GM12878 (cell line): Measurements from ENCODE around the gene SLC51A. TPM values are rescaled to one million over a fixed set of nuclear protein-coding genes. Genes with fewer than 3 reads are reported as not detected.
A peak's percentile ranks its signal among the peaks of the same experiment; 100 is the strongest.

Source experiments
- CBX5 ChIP-seq: sonication (generic); IDR thresholded peaks from 2 replicates; pipeline ENCODE4 v1.6.1; 2016; ENCODE audit warnings: low read depth, moderate library complexity, mild to moderate bottlenecking, inconsistent platforms
- CEBPZ ChIP-seq: fragments of 150-350 bp; IDR thresholded peaks from 2 replicates; pipeline ENCODE4 v1.6.1; 2016; ENCODE audit warnings: low read depth, low read length
- ESRRA ChIP-seq: IDR thresholded peaks from 2 replicates; pipeline ENCODE4 v1.6.1; 2012; ENCODE audit warnings: mild to moderate bottlenecking, low read length, improper control_type of control experiment
- FOS ChIP-seq: IDR thresholded peaks from 3 replicates; pipeline ENCODE4 v1.6.1; 2011; ENCODE audit warnings: borderline replicate concordance; ENCODE audit not compliant: insufficient read length; ENCODE audit errors: extremely low read depth
- IRF3 ChIP-seq: fragments of 450-650 bp; IDR thresholded peaks from 2 replicates; pipeline ENCODE4 v1.6.1; 2014; ENCODE audit warnings: mild to moderate bottlenecking
- PBX3 ChIP-seq: IDR thresholded peaks from 2 replicates; pipeline ENCODE4 v1.6.1; 2011; ENCODE audit warnings: mild to moderate bottlenecking, low read depth, low read length, moderate library complexity; ENCODE audit not compliant: insufficient replicate concordance
- PKNOX1 ChIP-seq: fragments of 450-650 bp; IDR thresholded peaks from 2 replicates; pipeline ENCODE4 v1.6.1; 2016; ENCODE audit warnings: mild to moderate bottlenecking
- POLR2AphosphoS5 ChIP-seq: IDR thresholded peaks from 2 replicates; pipeline ENCODE4 v1.6.1; 2011; ENCODE audit warnings: mild to moderate bottlenecking, low read length, inconsistent platforms
- RAD51 ChIP-seq: fragments of 450-650 bp; IDR thresholded peaks from 2 replicates; pipeline ENCODE4 v1.6.1; 2016; ENCODE audit warnings: moderate library complexity, mild to moderate bottlenecking, inconsistent platforms
- RBBP5 ChIP-seq: fragments of 200-600 bp; sonication (generic); conservative IDR thresholded peaks from 2 replicates; pipeline ENCODE4 v1.6.1; 2016
- TAF1 ChIP-seq: IDR thresholded peaks from 2 replicates; pipeline ENCODE4 v1.6.1; 2011; ENCODE audit warnings: mild to moderate bottlenecking, low read depth, low read length, borderline replicate concordance
- ZBTB4 ChIP-seq: fragments of 450-650 bp; formaldehyde crosslinking; IDR thresholded peaks from 2 replicates; pipeline ENCODE4 v1.4.0; 2022; ENCODE audit warnings: mild to moderate bottlenecking, moderate library complexity
- ZNF24 ChIP-seq: fragments of 450-650 bp; IDR thresholded peaks from 2 replicates; pipeline ENCODE4 v1.6.1; 2017; ENCODE audit warnings: antibody characterized with exemption, mild to moderate bottlenecking
- ZNF687 ChIP-seq: fragments of 450-650 bp; IDR thresholded peaks from 2 replicates; pipeline ENCODE4 v1.6.1; 2017; ENCODE audit warnings: mild to moderate bottlenecking, moderate library complexity
- polyA plus RNA-seq, 11 experiments: library from polyadenylated mRNA; depleted of rRNA in 4 of 11; unstranded in 6 of 11; stranded (reverse) in 5 of 11; fragments of >200 nt; fragmentation: Nextera tagmentation in 4 of 11; fragmentation: Illumina TruSeq in 1 of 11; extraction: Ambion mirVana in 4 of 11; extraction: Trizol in 1 of 11; gene quantifications; 1 replicate in 1 of 11; 2 replicates in 10 of 11; pipeline versions ENCODE4 v1.2.1 to v1.2.3, GENCODE V29; 2011 to 2016; ENCODE audit warnings: inconsistent platforms in 2 of 11, missing spikeins in 2 of 11, low read depth in 1 of 11
- total RNA-seq, 4 experiments: library from RNA; depleted of rRNA in 3 of 4; stranded (reverse); fragments of >200 nt in 3 of 4; fragmentation: Illumina TruSeq in 1 of 4; extraction: Trizol in 1 of 4; gene quantifications; 2 replicates each; pipeline versions ENCODE4 v1.2.1 to v1.2.3, GENCODE V29; 2013 to 2021

The SLC51A gene
- total and polyA plus RNA-seq, 10 of the 15 experiments (the other 5 are each of a cell fraction or from before 2014, with no cell fraction given): 0.99 to 3.9 (median 2.2) TPM; not detected in 6

- TF ChIP-seq RBBP5 (no peak), ZNF687 (peak; percentile 74), ZNF24 (no peak), IRF3 (no peak), POLR2AphosphoS5 (0 out of 2 replicates have a peak, but pooled peaks have one; percentile 23), TAF1 (peak; percentile 33; the same call in 1 of the 2 replicates), PBX3 (no peak), PKNOX1 (peak; percentile 47; the same call in 1 of the 2 replicates), ESRRA (no peak), ZBTB4 (CRISPR knock-in tag) (no peak), FOS (no peak), CBX5 (no peak), CEBPZ (no peak), RAD51 (peak; percentile 44; the same call in 1 of the 2 replicates)
Observed at GRCh38 chr3:196192524-196193051, 23.7 kb upstream of the SLC51A start (continued).
